GM19395 (cell line): ENCODE measurements around the gene GID8.

Experiments used
- ATAC-seq: cut with Tn5 transposase; IDR thresholded peaks from one replicate; pipeline ENCODE4 v1.9.1; 2021; ENCODE audit warnings: mild to moderate bottlenecking, moderate library complexity; ENCODE audit not compliant: unreplicated experiment

The GID8 gene

DNA sequence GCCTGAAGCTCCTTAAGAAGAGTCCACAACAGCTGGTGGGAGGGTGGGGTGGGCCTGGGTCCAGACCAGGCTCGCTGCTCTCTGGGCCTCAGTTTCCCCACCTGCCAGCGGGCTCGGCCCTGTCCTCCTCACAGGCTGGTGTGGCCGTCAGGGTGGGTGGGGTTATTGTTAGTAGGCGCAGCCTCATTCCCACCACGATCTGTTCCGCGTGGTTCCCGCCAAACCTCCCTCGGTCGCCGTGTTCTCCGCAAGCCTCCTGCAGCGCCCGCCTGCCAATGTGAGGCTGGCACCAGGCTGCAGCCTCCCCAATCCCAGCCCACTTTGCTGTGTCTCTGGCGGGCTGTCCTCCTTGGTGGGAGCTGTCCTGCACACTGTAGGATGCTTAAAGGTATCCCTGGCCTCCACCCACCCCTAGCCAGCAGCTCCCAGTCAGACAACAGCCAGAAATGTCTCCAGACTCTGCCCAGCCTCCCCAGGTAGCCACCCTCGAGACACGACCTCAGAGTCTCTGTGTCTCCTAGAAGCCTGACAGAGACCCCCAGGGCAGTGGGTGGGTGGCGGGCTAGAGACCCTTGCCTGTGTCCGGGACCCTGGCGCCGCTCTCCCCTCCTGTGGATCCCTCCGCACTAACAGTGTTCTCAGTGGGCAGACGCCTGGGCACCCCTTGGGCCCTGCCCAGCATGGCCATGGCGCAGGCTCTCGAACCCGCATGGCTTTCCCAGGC is 29.8 kb downstream of the GID8 start:
- ATAC-seq, result no peak

DNA sequence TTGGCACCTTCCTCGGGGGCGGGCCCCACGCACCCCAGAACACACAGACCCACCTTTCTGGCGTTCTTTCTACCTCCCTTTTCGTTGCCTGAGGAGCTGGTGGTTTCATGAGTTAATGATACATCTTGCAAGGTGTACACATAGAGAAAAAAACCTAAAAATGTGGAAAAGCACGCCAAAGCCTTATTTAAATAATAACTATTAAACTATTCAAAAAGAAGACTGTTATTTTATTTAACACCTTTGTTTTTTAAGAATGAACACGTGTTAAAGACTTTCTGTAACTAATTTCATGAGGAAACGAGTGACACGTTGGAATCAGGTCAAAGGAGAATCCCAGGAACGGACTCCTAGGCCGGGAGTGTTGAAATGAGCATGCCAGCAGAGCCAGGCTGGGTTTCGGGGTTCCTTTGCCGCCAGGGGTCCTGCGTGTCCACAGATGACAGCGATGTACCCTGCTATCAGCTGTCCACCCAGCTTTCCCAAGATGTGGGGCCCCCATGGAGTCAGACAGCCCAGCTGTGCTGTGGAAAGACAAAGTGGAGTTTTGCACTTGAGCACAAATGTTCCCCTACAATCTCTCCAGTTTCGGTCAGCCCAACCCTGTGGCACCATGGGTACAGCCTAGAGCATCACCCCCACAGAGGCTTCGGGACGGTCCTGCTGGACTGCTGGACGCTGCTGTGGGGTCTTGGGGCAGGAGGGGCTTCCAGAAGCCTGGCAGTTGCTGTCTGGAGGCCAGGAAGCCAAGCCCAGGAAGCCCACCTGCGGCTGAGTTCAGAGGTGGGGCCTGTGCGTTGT is 30.6 kb downstream of the GID8 start:
- no peak for ATAC-seq

DNA sequence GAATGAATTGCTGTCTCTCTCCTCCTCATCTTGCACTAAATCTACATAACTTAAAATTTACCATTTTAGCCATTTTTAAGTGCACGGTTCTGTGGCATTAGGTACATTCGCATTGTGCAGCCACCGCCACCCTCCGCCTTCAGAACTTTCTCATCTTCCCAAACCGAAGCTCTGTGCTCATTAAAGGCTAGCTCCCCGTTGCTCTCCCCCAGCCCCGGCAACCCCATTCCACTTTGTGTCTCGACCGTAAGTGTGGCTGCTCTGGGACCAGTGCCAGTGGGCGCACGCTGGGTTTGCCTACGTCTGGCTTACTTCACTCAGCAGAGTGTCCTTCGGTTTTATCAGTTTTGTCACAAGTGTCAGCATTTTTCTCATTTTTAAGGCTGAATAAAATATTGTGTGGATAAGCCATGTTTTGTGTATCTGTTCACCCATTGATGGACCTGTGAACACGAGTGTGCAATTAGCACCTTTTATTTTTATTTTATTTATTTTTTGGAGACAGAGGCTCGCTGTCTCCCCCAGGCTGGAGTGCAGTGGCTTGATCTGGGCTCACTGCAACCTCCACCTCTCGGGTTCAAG is 31.3 kb downstream of the GID8 start:
- no peak for ATAC-seq

DNA sequence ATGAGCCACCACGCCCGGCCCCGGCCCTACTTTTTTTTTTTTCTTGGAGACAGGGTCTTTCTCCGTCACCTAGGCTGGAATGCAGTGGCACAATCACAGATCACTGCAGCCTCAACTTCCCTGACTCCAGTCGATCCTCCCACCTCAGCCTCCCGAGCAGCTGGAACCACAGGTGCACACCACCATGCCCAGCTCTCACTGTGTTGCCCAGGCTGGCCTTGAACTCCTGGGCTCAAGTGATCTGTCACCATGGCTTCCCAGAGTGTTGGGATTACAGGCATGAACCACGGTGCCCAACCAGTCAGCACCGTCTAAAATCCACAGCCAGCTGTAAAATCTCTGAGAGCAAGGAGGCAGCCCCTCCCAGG is 32.0 kb downstream of the GID8 start:
- ATAC-seq, result no peak

DNA sequence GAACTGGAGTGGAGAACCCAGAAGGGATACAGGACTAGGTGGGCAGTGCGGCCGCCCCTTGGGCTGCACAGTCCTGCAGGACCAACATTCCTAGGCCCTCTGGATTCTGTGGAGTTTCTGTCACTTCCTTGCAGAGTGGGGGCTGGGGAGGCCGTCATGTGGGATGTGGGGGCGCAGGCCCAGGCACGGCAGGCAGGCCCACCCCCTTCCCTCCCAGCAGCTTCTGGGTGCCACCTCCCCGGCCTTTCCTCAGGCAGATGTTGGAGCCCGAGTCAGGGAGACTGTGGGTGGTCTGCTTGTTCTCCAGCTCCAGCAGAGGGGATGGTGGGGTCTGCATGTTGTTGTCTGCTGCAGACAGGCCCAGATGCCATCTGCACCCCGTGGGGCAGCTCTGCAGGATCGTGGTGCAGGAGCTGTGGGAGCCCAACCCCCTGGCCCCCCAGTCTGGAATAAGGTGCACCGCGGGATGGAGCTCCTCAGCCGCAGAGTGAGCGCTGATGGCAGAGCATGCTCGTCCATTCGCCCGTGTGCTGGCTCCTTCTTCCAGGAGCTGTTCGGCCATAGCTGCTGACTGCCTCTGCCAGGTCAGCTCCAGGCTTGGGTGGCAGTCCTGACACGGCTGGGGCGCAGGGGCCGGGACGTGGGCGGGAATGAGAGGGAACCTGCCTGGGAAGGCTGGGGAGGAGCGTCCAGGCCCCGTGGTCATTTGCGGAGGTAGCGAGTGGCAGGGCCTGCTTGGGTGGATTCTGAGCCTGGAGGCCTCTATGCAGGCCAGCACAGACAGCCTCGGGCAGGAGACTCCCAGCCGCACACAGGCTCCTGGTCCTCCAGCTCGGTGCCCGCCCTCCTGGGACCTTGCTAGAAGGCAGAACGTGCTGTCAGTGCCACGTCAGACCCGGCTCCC is 32.6 kb downstream of the GID8 start:
- ATAC-seq, result no peak

DNA sequence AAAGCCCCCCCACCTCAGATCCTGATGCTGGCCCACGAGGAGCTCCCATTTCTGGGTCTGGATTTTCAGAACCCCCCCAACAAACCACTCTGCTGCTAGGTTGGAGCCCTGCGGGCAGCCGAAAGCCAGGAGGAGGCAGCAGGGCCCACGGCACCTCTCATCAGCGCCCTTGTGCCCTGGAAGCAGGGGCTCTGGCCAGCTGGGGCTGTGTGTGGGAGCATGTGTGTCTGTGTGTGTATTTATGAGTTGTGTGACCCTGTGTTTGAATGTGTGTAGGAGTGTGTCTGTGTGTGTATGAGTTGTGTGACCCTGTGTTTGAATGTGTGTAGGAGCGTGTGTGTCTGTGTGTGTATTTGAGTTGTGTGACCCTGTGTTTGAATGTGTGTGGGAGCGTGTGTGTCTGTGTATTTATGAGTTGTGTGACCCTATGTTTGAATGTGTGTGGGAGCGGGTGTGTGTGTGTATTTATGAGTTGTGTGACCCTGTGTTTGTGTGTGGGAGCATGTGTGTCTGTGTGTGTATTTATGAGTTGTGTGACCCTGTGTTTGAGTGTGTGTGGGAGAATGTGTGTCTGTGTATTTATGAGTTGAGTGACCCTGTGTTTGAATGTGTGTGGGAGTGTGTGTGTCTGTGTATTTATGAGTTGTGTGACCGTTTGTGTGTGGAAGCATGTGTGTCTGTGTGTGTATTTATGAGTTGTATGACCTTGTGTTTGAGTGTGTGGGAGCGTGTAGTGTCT is 33.4 kb downstream of the GID8 start:
- ATAC-seq, result no peak

DNA sequence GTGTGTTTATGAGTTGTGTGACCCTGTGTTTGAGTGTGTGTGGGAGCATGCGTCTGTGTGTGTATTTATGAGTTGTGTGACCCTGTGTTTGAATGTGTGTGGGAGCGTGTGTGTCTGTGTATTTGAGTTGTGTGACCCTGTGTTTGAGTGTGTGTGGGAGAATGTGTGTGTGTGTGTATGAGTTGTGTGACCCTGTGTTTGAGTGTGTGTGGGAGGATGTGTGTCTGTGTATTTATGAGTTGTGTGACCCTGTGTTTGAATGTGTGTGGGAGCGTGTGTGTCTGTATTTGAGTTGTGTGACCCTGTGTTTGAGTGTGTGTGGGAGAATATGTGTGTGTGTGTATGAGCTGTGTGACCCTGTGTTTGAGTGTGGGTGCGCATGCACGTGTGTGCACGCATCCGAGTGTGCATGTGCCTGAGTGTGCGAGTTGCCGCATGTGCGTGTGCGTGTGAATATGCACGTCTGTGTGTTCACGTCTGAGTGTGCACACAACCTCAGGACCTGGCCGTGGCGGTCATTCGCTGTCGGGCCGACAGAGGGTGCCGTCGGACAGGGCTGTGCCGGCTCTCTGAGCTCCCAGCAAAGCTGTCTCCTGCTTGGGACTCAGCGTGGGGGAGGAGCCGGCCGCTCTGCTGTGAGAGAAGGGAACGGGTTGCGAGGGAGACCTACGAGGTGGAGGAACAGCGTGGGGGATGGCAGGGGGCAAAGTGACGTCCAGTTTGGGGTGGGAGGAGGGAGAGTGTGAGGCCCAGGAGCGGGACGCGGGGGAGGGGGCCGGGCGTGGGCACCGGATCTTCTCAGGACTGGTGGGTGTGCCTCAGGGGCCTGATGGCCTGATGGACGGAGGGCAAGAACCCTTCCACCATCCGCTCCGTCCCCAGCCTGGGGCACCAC is 34.2 kb downstream of the GID8 start:
- ATAC-seq, result no peak

DNA sequence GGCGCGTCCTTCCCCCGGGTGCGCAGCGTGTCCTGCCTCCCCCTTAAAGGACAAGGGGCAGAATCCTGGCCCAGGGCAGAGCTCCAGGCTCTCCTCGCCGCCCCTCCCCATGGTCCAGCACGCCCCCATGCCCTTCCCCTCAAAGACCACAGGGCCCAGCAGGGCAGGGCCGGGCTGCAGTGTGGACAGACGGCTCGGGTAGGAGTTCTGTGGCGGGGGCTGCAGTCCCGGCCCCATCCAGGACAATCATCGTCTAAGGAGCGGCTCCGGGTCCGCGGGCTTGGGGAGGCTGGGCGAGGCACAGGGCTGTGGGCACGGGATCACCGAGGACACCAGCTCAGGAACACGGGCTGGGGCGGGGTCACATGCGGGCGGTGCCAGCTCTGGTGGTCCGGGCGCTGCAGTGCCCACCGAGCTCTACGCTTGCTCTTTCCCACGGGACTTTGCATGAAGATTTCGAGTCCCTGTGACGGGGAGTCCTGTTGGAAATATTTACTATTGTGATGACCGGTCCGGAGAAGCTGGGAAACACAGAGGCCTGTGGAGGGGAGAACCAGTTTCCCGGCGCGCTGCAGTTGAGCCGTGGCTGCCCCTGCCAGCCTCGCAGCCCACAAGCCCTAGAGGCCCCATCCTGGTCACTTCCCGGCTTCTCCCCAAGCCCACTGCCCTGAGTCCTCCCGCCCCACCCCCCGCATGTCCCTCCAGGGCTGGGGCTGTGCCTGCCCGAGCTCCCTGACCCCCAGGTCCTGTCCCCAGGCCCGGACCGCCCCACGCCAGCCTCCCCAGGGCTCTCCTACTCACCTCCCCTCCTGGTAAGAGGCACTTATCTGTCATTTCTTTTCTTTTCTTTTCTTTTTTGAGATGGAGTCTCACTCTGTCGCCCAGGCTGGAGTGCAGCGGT is 35.1 kb downstream of the GID8 start:
- no peak for ATAC-seq

DNA sequence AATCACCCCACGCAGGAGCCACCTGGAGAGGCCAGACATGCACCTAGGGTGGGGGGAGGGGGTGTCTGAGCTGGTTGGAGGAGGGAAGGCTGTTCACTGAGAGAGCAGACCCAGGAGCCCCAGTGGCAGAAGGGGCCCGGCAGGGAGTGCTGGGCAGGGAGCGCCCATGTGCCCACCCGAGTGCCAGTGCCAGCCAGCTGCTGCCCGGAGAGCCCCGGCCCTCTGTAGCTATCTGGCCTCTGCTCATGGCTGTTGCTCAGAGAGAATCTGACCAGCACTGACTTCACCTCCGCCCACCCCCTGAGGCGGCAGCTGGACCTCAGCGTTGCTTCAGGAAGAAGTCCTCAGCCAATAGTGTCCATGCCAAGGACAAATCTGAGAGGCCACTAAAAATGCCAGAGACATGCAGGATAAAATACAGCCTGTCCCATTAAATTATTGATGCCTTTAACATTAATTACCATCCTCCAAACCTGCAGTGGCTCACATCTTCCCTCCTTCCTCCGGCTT is 37.4 kb downstream of the GID8 start:
- ATAC-seq, result no peak

DNA sequence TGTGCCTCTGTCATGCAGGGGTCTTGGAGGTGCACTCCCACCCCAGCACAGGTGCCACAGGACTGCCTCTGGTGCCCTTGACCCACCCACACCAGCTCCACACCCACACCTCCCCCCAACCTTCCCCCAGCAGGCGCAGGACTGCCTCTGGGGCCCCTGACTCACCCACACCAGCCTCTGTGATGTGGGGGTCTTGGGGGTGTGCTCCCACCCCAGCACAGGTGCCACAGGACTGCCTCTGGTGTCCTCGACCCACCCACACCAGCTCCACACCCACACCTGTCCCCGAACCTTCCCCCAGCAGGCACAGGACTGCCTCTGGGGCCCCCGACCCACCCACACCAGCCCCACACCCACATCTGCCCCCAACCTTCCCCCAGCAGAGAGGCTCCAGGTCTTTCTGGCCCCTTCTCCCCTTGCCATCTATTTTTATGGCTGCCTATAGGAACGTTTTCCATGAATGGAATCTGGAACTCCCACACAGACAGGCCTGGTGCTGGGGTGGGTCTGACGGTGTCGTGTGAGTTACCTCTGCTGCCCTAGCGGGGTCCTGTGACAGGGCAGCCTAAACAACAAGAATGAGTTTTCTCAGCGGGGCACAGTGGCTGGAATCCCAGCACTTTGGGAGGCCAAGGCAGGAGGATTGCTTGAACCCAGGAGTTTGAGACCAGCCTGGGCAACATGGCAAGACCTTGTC is 38.0 kb downstream of the GID8 start:
- ATAC-seq, result no peak

DNA sequence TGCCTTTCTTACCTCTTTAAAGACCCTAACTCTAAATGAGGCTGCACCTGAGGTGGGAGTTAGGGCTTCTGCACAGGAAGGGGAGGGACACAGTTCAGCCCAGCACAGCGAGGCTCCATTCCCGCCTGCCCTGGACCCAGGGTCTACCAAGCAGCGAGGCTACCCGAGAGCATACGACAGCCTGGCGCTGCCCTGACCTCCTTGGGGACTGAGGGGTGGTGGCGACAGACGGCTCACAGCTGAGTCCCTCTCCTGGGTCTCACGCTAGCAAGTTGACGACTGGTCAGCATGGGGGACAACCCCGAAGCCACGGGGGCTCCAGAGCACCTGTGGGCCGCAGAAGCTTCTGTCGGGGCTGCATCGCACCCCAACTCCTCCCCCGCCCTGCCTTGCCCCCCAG is 38.9 kb downstream of the GID8 start:
- ATAC-seq, result no peak

DNA sequence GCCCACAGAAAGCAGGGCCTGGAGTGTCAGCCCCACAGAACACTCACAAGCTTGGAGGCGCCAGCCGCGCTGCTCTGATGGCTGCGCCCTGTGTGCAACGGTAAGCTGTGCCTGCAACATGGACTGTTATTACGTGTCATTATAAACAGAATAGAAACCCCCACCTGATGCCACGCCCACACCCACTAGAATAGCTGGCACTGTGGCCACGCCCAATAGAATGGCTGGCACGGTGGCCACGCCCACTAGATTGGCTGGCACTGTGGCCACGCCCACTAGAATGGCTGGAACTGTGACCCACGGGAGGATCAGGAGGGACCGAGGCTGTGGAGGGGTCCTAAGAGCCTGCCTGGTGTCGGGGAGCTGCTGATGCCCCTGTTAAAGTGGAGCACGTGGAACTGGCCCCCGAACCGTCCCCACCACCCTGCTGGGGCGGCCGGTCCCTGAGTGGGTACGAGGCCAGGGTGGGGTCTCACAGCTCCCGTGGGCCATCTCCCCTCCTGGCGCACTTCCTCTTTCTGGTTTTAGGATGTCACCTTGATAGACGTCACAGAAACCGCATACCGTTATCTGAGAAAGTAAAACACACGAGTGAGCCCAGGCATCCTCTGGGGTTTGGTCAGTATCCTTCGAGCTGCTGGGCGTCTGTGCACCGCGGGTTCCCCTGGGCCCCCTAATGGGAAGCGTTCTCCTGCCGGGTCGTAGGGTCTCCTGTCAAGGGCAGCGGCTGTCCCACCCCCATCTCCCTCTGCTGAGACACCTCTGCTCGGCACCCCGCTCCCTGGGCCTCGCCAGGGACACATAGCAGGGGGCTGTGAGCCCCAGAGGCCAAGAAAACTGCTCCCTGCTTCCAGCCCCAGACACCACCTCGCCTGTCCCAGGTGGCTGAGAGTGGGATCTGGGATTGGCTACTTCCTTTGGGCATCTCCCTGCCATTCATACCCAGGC is 39.9 kb downstream of the GID8 start:
- peak; percentile 62 for ATAC-seq

DNA sequence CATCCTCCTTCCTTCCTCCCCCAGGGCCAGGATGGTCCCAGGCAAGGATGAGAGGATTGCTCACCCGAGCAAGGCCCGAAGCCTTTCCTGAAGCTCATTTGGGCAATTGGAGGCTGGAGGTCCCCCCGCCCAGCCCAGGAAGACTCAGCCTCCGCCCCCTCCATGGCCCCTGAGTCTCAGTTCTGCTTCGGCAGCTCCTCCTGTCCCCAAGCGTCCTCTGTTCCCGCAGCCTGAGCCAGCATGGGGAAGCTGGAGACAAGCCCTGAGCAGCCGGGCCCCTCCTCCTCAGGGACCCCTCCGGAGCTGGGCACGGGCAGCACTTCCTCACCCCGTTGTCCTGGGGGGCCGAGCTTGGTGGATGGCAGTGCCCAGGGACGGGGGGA is 40.6 kb downstream of the GID8 start:
- ATAC-seq, result no peak

DNA sequence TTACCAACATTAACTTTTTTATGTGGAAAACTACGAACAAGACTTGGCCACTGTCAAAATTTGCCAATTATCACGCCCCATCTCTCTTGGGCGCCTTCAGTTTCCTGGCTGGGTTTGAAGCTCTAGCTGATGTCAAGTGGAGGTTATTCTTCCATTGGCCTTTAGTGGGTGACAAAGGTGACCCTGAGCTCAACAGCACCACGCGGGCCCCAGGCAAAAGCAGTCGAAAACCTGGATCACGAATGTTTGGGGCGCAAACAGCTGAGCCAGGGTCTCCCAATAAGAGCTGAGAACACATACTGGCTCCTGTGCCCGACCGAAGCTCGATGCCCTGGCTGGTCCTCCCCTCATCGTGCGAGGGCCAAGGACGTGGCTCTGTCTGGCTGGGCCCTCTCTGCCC is 41.4 kb downstream of the GID8 start:
- no peak for ATAC-seq

DNA sequence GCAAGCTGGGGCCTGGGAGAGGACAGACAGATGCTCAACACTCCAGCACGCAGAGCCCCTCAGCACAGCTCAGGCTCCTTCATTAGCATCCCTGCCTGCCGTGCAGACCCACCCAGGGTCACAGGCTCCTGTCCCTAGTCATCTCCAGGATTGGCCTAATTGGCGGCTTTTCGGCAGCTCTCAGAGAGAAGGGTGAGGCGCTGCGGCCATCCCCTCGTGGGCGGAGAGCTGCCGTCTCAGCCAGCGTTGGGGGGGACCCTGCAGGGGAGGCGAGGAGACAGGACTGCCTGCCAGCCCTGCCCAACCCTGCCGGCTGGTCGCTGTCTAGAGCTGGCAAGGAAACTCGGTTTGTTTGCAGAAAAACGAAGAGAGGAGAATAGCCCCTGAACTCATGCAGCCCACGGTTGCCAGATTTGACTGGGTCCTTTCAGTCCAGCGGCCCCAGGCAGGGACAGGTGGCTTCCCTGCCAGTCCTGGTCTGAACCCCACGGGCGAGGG is 42.0 kb downstream of the GID8 start:
- ATAC-seq, result no peak

DNA sequence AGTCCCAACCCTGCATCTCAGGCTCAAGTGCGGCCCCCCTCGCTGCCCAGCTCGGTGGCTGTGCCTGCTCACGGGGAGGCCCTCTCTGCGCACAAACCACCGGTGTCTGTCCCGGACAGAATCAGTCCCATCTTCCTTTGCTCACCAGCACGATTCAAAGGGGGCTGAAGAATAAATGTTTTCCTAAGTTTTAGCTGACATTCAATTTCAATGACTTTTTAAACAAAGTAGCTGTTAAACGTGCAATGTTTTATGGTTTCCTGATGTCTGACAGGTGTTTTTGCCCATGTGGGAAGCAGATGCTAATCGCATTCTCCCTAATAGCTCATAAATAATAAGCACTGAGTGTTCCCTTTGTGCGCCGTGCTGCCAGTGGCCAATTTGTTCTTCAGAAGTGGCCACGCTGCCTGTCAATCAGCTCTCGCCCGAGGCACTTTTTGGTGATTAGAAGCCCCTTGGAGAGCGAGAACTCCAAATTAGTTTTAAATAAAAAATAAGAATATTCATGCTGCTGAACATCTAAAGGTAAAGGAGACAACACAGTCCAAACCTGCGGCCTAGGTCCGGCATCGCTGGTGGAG is 42.5 kb downstream of the GID8 start:
- no peak for ATAC-seq
